Activated CD4-positive, CD25-positive, alpha-beta regulatory T cell treated with anti-CD3 and anti-CD28 coated beads, Interleukin-2, amount 50 U/mL, for 72 hours (primary cell): Measurements from ENCODE around the gene PNMA8C.
"Not testable (repeated sequence)": the region's sequence is repeated elsewhere in the genome, so short reads cannot be mapped to it uniquely, and the experiment has no call there.

Source experiments
- DNase-seq: peaks from one replicate; pipeline ENCODE4 v3.0.0; 2021

PNMA8C gene

GRCh38 chr19:46446021-46446420 lies 17.3 kb upstream of the PNMA8C start:
- no peak for DNase-seq

- no peak for DNase-seq
Measured at GRCh38 chr19:46442808-46443450, 14.2 kb upstream of the PNMA8C start.

- no peak for DNase-seq
Measured at GRCh38 chr19:46441866-46442265, 13.1 kb upstream of the PNMA8C start.

- not testable (repeated sequence) for DNase-seq
Measured at GRCh38 chr19:46435689-46436088, 7.0 kb upstream of the PNMA8C start.

- DNase-seq: no peak
Measured at GRCh38 chr19:46435009-46435408, 6.3 kb upstream of the PNMA8C start.

- DNase-seq: not testable (repeated sequence)
Measured at GRCh38 chr19:46433470-46433869, 4.7 kb upstream of the PNMA8C start.

GRCh38 chr19:46431824-46432223 lies 3.1 kb upstream of the PNMA8C start:
- DNase-seq: no peak

- no peak for DNase-seq
Measured at GRCh38 chr19:46429999-46430398, 1.3 kb upstream of the PNMA8C start.

- no peak for DNase-seq
Measured at GRCh38 chr19:46427518-46428045, 1.2 kb downstream of the PNMA8C start.

GRCh38 chr19:46426506-46427162 lies 2.1 kb downstream of the PNMA8C start:
- DNase-seq: no peak

GRCh38 chr19:46426035-46426505 lies 2.7 kb downstream of the PNMA8C start:
- DNase-seq: no peak

- DNase-seq: no peak
Measured at GRCh38 chr19:46423188-46423587, 5.5 kb downstream of the PNMA8C start.

GRCh38 chr19:46422344-46422743 lies 6.4 kb downstream of the PNMA8C start:
- DNase-seq: no peak

- DNase-seq: no peak
Measured at GRCh38 chr19:46420056-46420455, 8.7 kb downstream of the PNMA8C start.

GRCh38 chr19:46415804-46416709 lies 12.7 kb downstream of the PNMA8C start:
- DNase-seq: not testable (repeated sequence)

- DNase-seq: not testable (repeated sequence)
Measured at GRCh38 chr19:46414899-46415298, 13.8 kb downstream of the PNMA8C start.

GRCh38 chr19:46413262-46414031 lies 15.3 kb downstream of the PNMA8C start, which contains the start of gene CCDC8:
Gene CCDC8 (minus strand): TSS chr19:46413564. CDS start chr19:46412810, 754 bp downstream.
- no peak for DNase-seq

GRCh38 chr19:46412650-46413261 lies 16.0 kb downstream of the PNMA8C start:
- no peak for DNase-seq

- DNase-seq: no peak
Measured at GRCh38 chr19:46411925-46412649, 16.6 kb downstream of the PNMA8C start.

GRCh38 chr19:46411088-46411924 lies 17.4 kb downstream of the PNMA8C start:
- no peak for DNase-seq
